Progenitor cell of endocrine pancreas (in vitro differentiated cells): ENCODE results near the gene IGSF8. TPM values are rescaled to one million over a fixed set of nuclear protein-coding genes. Genes with fewer than 3 reads are reported as not detected.

ENCODE experiments used
- DNase-seq: peaks from one replicate; pipeline ENCODE4 v3.0.0; 2021; ENCODE audit warnings: low spot score; ENCODE audit not compliant: unreplicated experiment
- H3K27ac Mint-ChIP-seq: 2 replicates; pipeline ENCODE4 v1.8.0; 2021; ENCODE audit warnings: mild to moderate bottlenecking, moderate library complexity, mixed read lengths
- H3K27me3 Mint-ChIP-seq: 2 replicates; pipeline ENCODE4 v1.8.0; 2021; ENCODE audit warnings: mixed read lengths
- H3K36me3 Mint-ChIP-seq: 2 replicates; pipeline ENCODE4 v1.8.0; 2022; ENCODE audit warnings: mixed read lengths; ENCODE audit not compliant: insufficient read depth
- H3K4me1 Mint-ChIP-seq: 2 replicates; pipeline ENCODE4 v1.8.0; 2021; ENCODE audit warnings: low read depth, mixed read lengths
- H3K4me3 Mint-ChIP-seq: 2 replicates; pipeline ENCODE4 v1.8.0; 2021; ENCODE audit warnings: low read depth, mild to moderate bottlenecking, moderate library complexity, mixed read lengths
- H3K9me3 Mint-ChIP-seq: 2 replicates; pipeline ENCODE4 v1.8.0; 2021; ENCODE audit warnings: low read depth, mixed read lengths
- CTCF ChIP-seq: fragments of 200-600 bp; sonication (generic); IDR thresholded peaks from one replicate; pipeline ENCODE4 v1.5.0; 2021; ENCODE audit warnings: antibody characterized with exemption, mild to moderate bottlenecking; ENCODE audit not compliant: unreplicated experiment
- total RNA-seq: library from RNA; stranded (reverse); gene quantifications from 2 replicates; pipeline ENCODE4 v1.2.1, GENCODE V29; 2021

IGSF8 gene
- total RNA-seq, 1 donor from 2014 or later, result 39.4 TPM

- Mint-ChIP-seq H3K27ac (no peak overlapping the region), H3K27me3 (peaks cover 19% of the 10 kb centered on the region), H3K4me1 (peaks cover 3% of the 10 kb centered on the region), H3K36me3 (no peaks in the 10 kb centered on the region), H3K4me3 (no peak overlapping the region), H3K9me3 (no peaks in the 10 kb centered on the region)
- no peak for TF ChIP-seq CTCF
- DNase-seq, result no peak
Measured at GRCh38 chr1:160134791-160135572, 36.6 kb upstream of the IGSF8 start.

- H3K36me3 Mint-ChIP-seq, result no peaks in the 10 kb centered on the region
- TF ChIP-seq CTCF, result no peak
- H3K27ac Mint-ChIP-seq, result no peak overlapping the region
- no peak for DNase-seq
- H3K4me1 Mint-ChIP-seq, result peaks cover 3% of the 10 kb centered on the region
- H3K9me3 Mint-ChIP-seq, result no peaks in the 10 kb centered on the region
- H3K4me3 Mint-ChIP-seq, result no peak overlapping the region
- H3K27me3 Mint-ChIP-seq, result peaks cover 13% of the 10 kb centered on the region
Measured at GRCh38 chr1:160133990-160134770, 35.8 kb upstream of the IGSF8 start.

- TF ChIP-seq CTCF, result no peak
- H3K4me1 Mint-ChIP-seq, result peaks cover 3% of the 10 kb centered on the region
- peaks cover 16% of the 10 kb centered on the region for H3K27me3 Mint-ChIP-seq
- H3K9me3 Mint-ChIP-seq, result no peaks in the 10 kb centered on the region
- no peaks in the 10 kb centered on the region for H3K36me3 Mint-ChIP-seq
- no peak for DNase-seq
- H3K4me3 Mint-ChIP-seq, result no peak overlapping the region
- H3K27ac Mint-ChIP-seq, result no peak overlapping the region
Measured at GRCh38 chr1:160131803-160132565, 33.6 kb upstream of the IGSF8 start.

DNA sequence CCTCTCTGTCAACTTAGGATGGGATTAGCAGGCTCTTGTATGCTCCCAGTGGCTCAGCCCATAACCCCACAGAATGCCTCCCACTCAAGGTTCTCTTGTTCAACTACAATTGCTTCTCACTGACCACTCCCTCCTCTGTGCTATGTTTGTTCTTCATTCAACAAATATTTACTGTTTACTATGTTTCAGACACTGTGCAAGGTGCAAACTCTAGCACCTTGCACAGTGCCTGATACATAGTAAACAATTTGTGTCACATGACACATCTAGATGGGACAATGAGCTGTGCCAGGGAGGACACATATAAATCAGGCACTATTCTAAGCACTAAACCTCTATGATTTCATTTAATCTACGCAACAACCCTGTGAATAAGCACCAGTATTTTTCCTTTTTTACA is 32.5 kb upstream of the IGSF8 start:
- TF ChIP-seq CTCF, result no peak
- Mint-ChIP-seq H3K9me3 (no peaks in the 10 kb centered on the region), H3K36me3 (no peaks in the 10 kb centered on the region), H3K4me1 (peaks cover 3% of the 10 kb centered on the region), H3K27me3 (peaks cover 16% of the 10 kb centered on the region), H3K4me3 (no peak overlapping the region), H3K27ac (no peak overlapping the region)
- DNase-seq, result no peak

GRCh38 chr1:160130486-160130885 is 32.1 kb upstream of the IGSF8 start:
- no peak overlapping the region for H3K27ac Mint-ChIP-seq
- H3K4me1 Mint-ChIP-seq, result peaks cover 3% of the 10 kb centered on the region
- H3K9me3 Mint-ChIP-seq, result no peaks in the 10 kb centered on the region
- TF ChIP-seq CTCF, result no peak
- no peak overlapping the region for H3K4me3 Mint-ChIP-seq
- DNase-seq, result no peak
- peaks cover 16% of the 10 kb centered on the region for H3K27me3 Mint-ChIP-seq
- H3K36me3 Mint-ChIP-seq, result no peaks in the 10 kb centered on the region
